GM12878 (cell line): ENCODE measurements around the gene TUT1. TPM values are rescaled to one million over a fixed set of nuclear protein-coding genes. Genes with fewer than 3 reads are reported as not detected.

Experiments
- BCLAF1 ChIP-seq: fragments of 450-650 bp; IDR thresholded peaks from 2 replicates; pipeline ENCODE4 v1.6.1; 2017; ENCODE audit warnings: antibody characterized with exemption, mild to moderate bottlenecking, moderate library complexity
- CEBPB ChIP-seq, 2 experiments: fragments of 150-350 bp in 1 of 2; IDR thresholded peaks; 2 replicates each; pipeline ENCODE4 v1.6.1; 2012 to 2014; ENCODE audit warnings: low read depth in 2 of 2, low read length in 2 of 2, borderline replicate concordance in 1 of 2, inconsistent platforms in 1 of 2
- CREM ChIP-seq: IDR thresholded peaks from 2 replicates; pipeline ENCODE4 v1.6.1; 2014; ENCODE audit warnings: antibody characterized with exemption, low read depth
- E2F4 ChIP-seq: IDR thresholded peaks from 2 replicates; pipeline ENCODE4 v1.6.1; 2012; ENCODE audit warnings: low read depth, low read length, improper control_type of control experiment
- E4F1 ChIP-seq: fragments of 450-650 bp; IDR thresholded peaks from 2 replicates; pipeline ENCODE4 v1.6.1; 2018; ENCODE audit warnings: borderline replicate concordance, mild to moderate bottlenecking; ENCODE audit not compliant: partially characterized antibody
- ELK1 ChIP-seq: IDR thresholded peaks from 2 replicates; pipeline ENCODE4 v1.6.1; 2012; ENCODE audit warnings: low read depth, low read length, improper control_type of control experiment
- EP300 ChIP-seq, 2 experiments: fragments of 150-350 bp in 1 of 2; IDR thresholded peaks; 2 replicates each; pipeline ENCODE4 v1.6.1; 2011 to 2012; ENCODE audit warnings: low read depth in 2 of 2, low read length in 2 of 2, borderline replicate concordance in 1 of 2, improper control_type of control experiment in 1 of 2, inconsistent platforms in 1 of 2; ENCODE audit not compliant: control insufficient read depth in 1 of 2
- FOXM1 ChIP-seq: IDR thresholded peaks from 2 replicates; pipeline ENCODE4 v1.6.1; 2012; ENCODE audit warnings: low read depth, mild to moderate bottlenecking, inconsistent platforms, low read length, moderate library complexity
- KDM1A ChIP-seq: fragments of 200-600 bp; sonication (generic); IDR thresholded peaks from 2 replicates; pipeline ENCODE4 v1.6.1; 2016; ENCODE audit warnings: borderline replicate concordance
- NBN ChIP-seq: fragments of 450-650 bp; IDR thresholded peaks from 2 replicates; pipeline ENCODE4 v1.6.1; 2016
- NR2F1 ChIP-seq: fragments of 450-650 bp; conservative IDR thresholded peaks from 2 replicates; pipeline ENCODE4 v1.6.1; 2017; ENCODE audit warnings: mild to moderate bottlenecking
- PAX5 ChIP-seq: IDR thresholded peaks from 2 replicates; pipeline ENCODE4 v1.6.1; 2011; ENCODE audit warnings: low read depth, low read length, borderline replicate concordance
- POLR2A ChIP-seq: IDR thresholded peaks from 2 replicates; pipeline ENCODE4 v1.6.1; 2011; ENCODE audit warnings: low read depth, mild to moderate bottlenecking, low read length
- POU2F2 ChIP-seq: IDR thresholded peaks from 3 replicates; pipeline ENCODE4 v1.6.1; 2011; ENCODE audit warnings: low read depth, mild to moderate bottlenecking, low read length, borderline replicate concordance
- RAD21 ChIP-seq: IDR thresholded peaks from 2 replicates; pipeline ENCODE4 v1.6.1; 2011; ENCODE audit warnings: mild to moderate bottlenecking, low read depth, low read length, moderate library complexity; ENCODE audit not compliant: insufficient read depth
- SMAD5 ChIP-seq: IDR thresholded peaks from 2 replicates; pipeline ENCODE4 v1.6.1; 2016; ENCODE audit warnings: antibody characterized with exemption, low read depth
- SPI1 ChIP-seq: IDR thresholded peaks from 2 replicates; pipeline ENCODE4 v1.6.1; 2011; ENCODE audit warnings: low read depth, mild to moderate bottlenecking, low read length, moderate library complexity, borderline replicate concordance; ENCODE audit not compliant: insufficient read depth
- SREBF1 ChIP-seq: IDR thresholded peaks from 2 replicates; pipeline ENCODE4 v1.6.1; 2012; ENCODE audit warnings: mild to moderate bottlenecking, low read length
- ZNF217 ChIP-seq: fragments of 450-650 bp; IDR thresholded peaks from 2 replicates; pipeline ENCODE4 v1.6.1; 2017; ENCODE audit warnings: antibody characterized with exemption, mild to moderate bottlenecking
- ZNF24 ChIP-seq: fragments of 450-650 bp; IDR thresholded peaks from 2 replicates; pipeline ENCODE4 v1.6.1; 2017; ENCODE audit warnings: antibody characterized with exemption, mild to moderate bottlenecking
- polyA plus RNA-seq, 11 experiments: library from polyadenylated mRNA; depleted of rRNA in 4 of 11; unstranded in 6 of 11; stranded (reverse) in 5 of 11; fragments of >200 nt; fragmentation: Nextera tagmentation in 4 of 11; fragmentation: Illumina TruSeq in 1 of 11; extraction: Ambion mirVana in 4 of 11; extraction: Trizol in 1 of 11; gene quantifications; 1 replicate in 1 of 11; 2 replicates in 10 of 11; pipeline versions ENCODE4 v1.2.1 to v1.2.3, GENCODE V29; 2011 to 2016; ENCODE audit warnings: inconsistent platforms in 2 of 11, missing spikeins in 2 of 11, low read depth in 1 of 11
- total RNA-seq, 4 experiments: library from RNA; depleted of rRNA in 3 of 4; stranded (reverse); fragments of >200 nt in 3 of 4; fragmentation: Illumina TruSeq in 1 of 4; extraction: Trizol in 1 of 4; gene quantifications; 2 replicates each; pipeline versions ENCODE4 v1.2.1 to v1.2.3, GENCODE V29; 2013 to 2021

TUT1 gene
- total and polyA plus RNA-seq, 10 of the 15 experiments (the other 5 are each of a cell fraction or from before 2014, with no cell fraction given): 1.1 to 29.9 (median 16.2) TPM

GRCh38 chr11:62540804-62541701 lies 50.3 kb downstream of the TUT1 start (continued):
- TF ChIP-seq CEBPB (IDR thresholded peaks at IDR 0.05; ENCODE audit: borderline replicate concordance in 1 of 2, low read depth in 2 of 2, low read length in 2 of 2) (no peak), SREBF1 (no peak), RAD21 (no peak), SMAD5 (no peak), CREM (0 out of 2 replicates have a peak, but pooled peaks have one; percentile 33), BCLAF1 (no peak), NBN (peak; percentile 96), ZNF217 (no peak), SPI1 (peak; percentile 92), PAX5 (0 out of 2 replicates have a peak, but pooled peaks have one; percentile 31), E2F4 (no peak), ELK1 (no peak; the same call in 1 of the 2 replicates), POU2F2 (peak; percentile 25; the same call in 1 of the 3 replicates), KDM1A (no peak), E4F1 (no peak), FOXM1 (peak; percentile 4; the same call in 1 of the 2 replicates), ZNF24 (no peak; the same call in 1 of the 2 replicates), NR2F1 (no peak; the same call in 1 of the 2 replicates), EP300 (IDR thresholded peaks at IDR 0.05; ENCODE audit: borderline replicate concordance in 1 of 2, control insufficient read depth in 1 of 2, low read depth in 2 of 2, low read length in 2 of 2) (peak; percentile 49 to 64; a peak in 3 of 4 replicates), POLR2A (peak; percentile 61)
